GM12878 (cell line): ENCODE results near the gene PIP4K2A. TPM values are rescaled to one million over a fixed set of nuclear protein-coding genes. Genes with fewer than 3 reads are reported as not detected.

Experiments
- ATAC-seq: fragments of 200-7000 bp; cut with Tn5 transposase; 3 replicates; pipeline ENCODE4 v1.9.1; 2020; ENCODE audit warnings: mild to moderate bottlenecking, moderate library complexity
- BruUV-seq: library from RNA; stranded (reverse); fragments of 400-500 nt; replicated peaks from 2 replicates; lab custom pipeline; 2021; lab: Mats Ljungman, UMichigan
- CTCF ChIA-PET: fragments of 300-600 bp; sonication (Branson Sonifier 250); formaldehyde crosslinking; extraction: SDS; loops from one replicate; lab custom pipeline; 2021; ENCODE audit warnings: inconsistent platforms; lab: Yijun Ruan, JAX
- POLR2A ChIA-PET: fragments of 350-600 bp; formaldehyde crosslinking; extraction: SDS; loops from one replicate; lab custom pipeline; 2021; ENCODE audit warnings: inconsistent platforms; lab: Charles Lee
- RAD21 ChIA-PET: fragments of 300-600 bp; sonication (Branson Sonifier 250); formaldehyde crosslinking; loops from one replicate; lab custom pipeline; 2023; ENCODE audit warnings: antibody characterized with exemption; ENCODE audit not compliant: unreplicated experiment; lab: Charles Lee
- SMC1A ChIA-PET: fragments of 300-600 bp; sonication (Branson Sonifier 250); formaldehyde crosslinking; loops from one replicate; lab custom pipeline; 2023; ENCODE audit not compliant: unreplicated experiment, uncharacterized antibody; lab: Charles Lee
- DNase-seq: peaks from one replicate; pipeline ENCODE4 v3.0.0-alpha.2; 2011; ENCODE audit warnings: low read depth, low spot score
- FAIRE-seq: peaks from 3 replicates; lab custom pipeline; 2011; peaks lifted over from hg19 to GRCh38; lab: Jason Lieb, UNC
- H2AFZ ChIP-seq: 2 replicates; pipeline ENCODE4 v1.6.0; 2011; ENCODE audit warnings: low read depth, low read length, control low read depth; ENCODE audit not compliant: control insufficient read depth
- H3K27ac ChIP-seq: 2 replicates; pipeline ENCODE4 v1.5.1; 2011; ENCODE audit warnings: control low read depth; ENCODE audit not compliant: control insufficient read depth, insufficient read depth
- H3K27me3 ChIP-seq, 2 experiments: replicated peaks in 1 of 2; 2 replicates each; pipeline versions ENCODE4 v1.6.0 to v1.6.1; 2011; ENCODE audit warnings: low read length in 1 of 2; ENCODE audit not compliant: control insufficient read depth in 2 of 2, insufficient read depth in 2 of 2
- H3K36me3 ChIP-seq, 2 experiments: 2 replicates each; pipeline ENCODE4 v1.5.1; 2011; ENCODE audit warnings: low read length in 1 of 2; ENCODE audit not compliant: control insufficient read depth in 2 of 2, insufficient read depth in 2 of 2
- H3K4me1 ChIP-seq: 2 replicates; pipeline ENCODE4 v1.6.1; 2011; ENCODE audit warnings: mild to moderate bottlenecking, low read length, moderate library complexity, mixed read lengths; ENCODE audit not compliant: control insufficient read depth, insufficient read depth
- H3K4me2 ChIP-seq: 2 replicates; pipeline ENCODE4 v1.6.0; 2011; ENCODE audit warnings: control low read depth; ENCODE audit not compliant: control insufficient read depth, insufficient read depth
- H3K4me3 ChIP-seq: fragments of 200-600 bp; sonication (generic); 2 replicates; pipeline ENCODE4 v1.5.1; 2016
- H3K79me2 ChIP-seq: 2 replicates; pipeline ENCODE4 v1.6.0; 2011; ENCODE audit warnings: low read length; ENCODE audit not compliant: control insufficient read depth, insufficient read depth
- H3K9ac ChIP-seq: 2 replicates; pipeline ENCODE4 v1.8.0; 2011; ENCODE audit warnings: low read length, control low read depth, mixed read lengths; ENCODE audit not compliant: control insufficient read depth, insufficient read depth
- H3K9me3 ChIP-seq: replicated peaks from 3 replicates; pipeline ENCODE4 v1.5.1; 2011; ENCODE audit warnings: mild to moderate bottlenecking, low read length; ENCODE audit not compliant: control insufficient read depth, insufficient read depth
- H4K20me1 ChIP-seq: 2 replicates; pipeline ENCODE4 v1.6.0; 2011; ENCODE audit not compliant: control insufficient read depth, insufficient read depth
- EED ChIP-seq: sonication (generic); IDR thresholded peaks from 2 replicates; pipeline ENCODE4 v1.6.1; 2016; ENCODE audit warnings: antibody characterized with exemption, low read depth
- HSF1 ChIP-seq: fragments of 150-350 bp; IDR thresholded peaks from 2 replicates; pipeline ENCODE4 v1.6.1; 2014; ENCODE audit warnings: mild to moderate bottlenecking, low read depth, low read length
- NBN ChIP-seq: fragments of 450-650 bp; IDR thresholded peaks from 2 replicates; pipeline ENCODE4 v1.6.1; 2016
- NFXL1 ChIP-seq: fragments of 450-650 bp; IDR thresholded peaks from 2 replicates; pipeline ENCODE4 v1.6.1; 2017; ENCODE audit warnings: antibody characterized with exemption, mild to moderate bottlenecking, borderline replicate concordance
- PBX3 ChIP-seq: IDR thresholded peaks from 2 replicates; pipeline ENCODE4 v1.6.1; 2011; ENCODE audit warnings: mild to moderate bottlenecking, low read depth, low read length, moderate library complexity; ENCODE audit not compliant: insufficient replicate concordance
- SIX5 ChIP-seq: IDR thresholded peaks from 2 replicates; pipeline ENCODE4 v1.6.1; 2011; ENCODE audit warnings: mild to moderate bottlenecking, low read depth, low read length, moderate library complexity; ENCODE audit not compliant: severe bottlenecking
- SRF ChIP-seq, 2 experiments: IDR thresholded peaks; 2 replicates each; pipeline ENCODE4 v1.6.1; 2011; ENCODE audit warnings: low read depth in 2 of 2, low read length in 2 of 2, mild to moderate bottlenecking in 1 of 2, moderate library complexity in 1 of 2
- WGBS: methylation state at CpG from one replicate; pipeline ENCODE4 v1.1.6; 2016; ENCODE audit warnings: low lambda C conversion rate; ENCODE audit not compliant: insufficient replicate concordance, insufficient coverage; ENCODE audit errors: missing lambda C conversion rate; 5-methylcytosine and 5-hydroxymethylcytosine counted together
- in situ Hi-C: fragments of 300-500 bp; cut with MboI; formaldehyde crosslinking; loops from 9 replicates; pipeline ENCODE4 v1.14.3; 2018; ENCODE audit warnings: mixed read lengths
- intact Hi-C: fragments of 100-400 bp; cut with micrococcal nuclease; formaldehyde crosslinking; loops from one replicate; pipeline ENCODE4 v1.14.2; 2022; ENCODE audit not compliant: unreplicated experiment
- polyA plus RNA-seq, 11 experiments: library from polyadenylated mRNA; depleted of rRNA in 4 of 11; unstranded in 6 of 11; stranded (reverse) in 5 of 11; fragments of >200 nt; fragmentation: Nextera tagmentation in 4 of 11; fragmentation: Illumina TruSeq in 1 of 11; extraction: Ambion mirVana in 4 of 11; extraction: Trizol in 1 of 11; gene quantifications; 1 replicate in 1 of 11; 2 replicates in 10 of 11; pipeline versions ENCODE4 v1.2.1 to v1.2.3, GENCODE V29; 2011 to 2016; ENCODE audit warnings: inconsistent platforms in 2 of 11, missing spikeins in 2 of 11, low read depth in 1 of 11
- total RNA-seq, 4 experiments: library from RNA; depleted of rRNA in 3 of 4; stranded (reverse); fragments of >200 nt in 3 of 4; fragmentation: Illumina TruSeq in 1 of 4; extraction: Trizol in 1 of 4; gene quantifications; 2 replicates each; pipeline versions ENCODE4 v1.2.1 to v1.2.3, GENCODE V29; 2013 to 2021
- TF ChIP-seq, protein P1 (sequence below): IDR thresholded peaks from 2 replicates; pipeline ENCODE4 v1.6.1; 2012; ENCODE audit warnings: low read length, inconsistent platforms

Gene PIP4K2A
- total and polyA plus RNA-seq, 10 of the 15 experiments (the other 5 are each of a cell fraction or from before 2014, with no cell fraction given): 54.3 to 139 (median 84.4) TPM

GRCh38 chr10:22740180-22740579 is 25.8 kb upstream of the PIP4K2A start (continued):
- TF ChIP-seq HSF1 (no peak), SRF (IDR thresholded peaks at IDR 0.05; ENCODE audit: low read depth in 2 of 2, low read length in 2 of 2) (no peak)
- TF ChIP-seq, protein P1, sequence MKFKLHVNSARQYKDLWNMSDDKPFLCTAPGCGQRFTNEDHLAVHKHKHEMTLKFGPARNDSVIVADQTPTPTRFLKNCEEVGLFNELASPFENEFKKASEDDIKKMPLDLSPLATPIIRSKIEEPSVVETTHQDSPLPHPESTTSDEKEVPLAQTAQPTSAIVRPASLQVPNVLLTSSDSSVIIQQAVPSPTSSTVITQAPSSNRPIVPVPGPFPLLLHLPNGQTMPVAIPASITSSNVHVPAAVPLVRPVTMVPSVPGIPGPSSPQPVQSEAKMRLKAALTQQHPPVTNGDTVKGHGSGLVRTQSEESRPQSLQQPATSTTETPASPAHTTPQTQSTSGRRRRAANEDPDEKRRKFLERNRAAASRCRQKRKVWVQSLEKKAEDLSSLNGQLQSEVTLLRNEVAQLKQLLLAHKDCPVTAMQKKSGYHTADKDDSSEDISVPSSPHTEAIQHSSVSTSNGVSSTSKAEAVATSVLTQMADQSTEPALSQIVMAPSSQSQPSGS: no peak

DNA sequence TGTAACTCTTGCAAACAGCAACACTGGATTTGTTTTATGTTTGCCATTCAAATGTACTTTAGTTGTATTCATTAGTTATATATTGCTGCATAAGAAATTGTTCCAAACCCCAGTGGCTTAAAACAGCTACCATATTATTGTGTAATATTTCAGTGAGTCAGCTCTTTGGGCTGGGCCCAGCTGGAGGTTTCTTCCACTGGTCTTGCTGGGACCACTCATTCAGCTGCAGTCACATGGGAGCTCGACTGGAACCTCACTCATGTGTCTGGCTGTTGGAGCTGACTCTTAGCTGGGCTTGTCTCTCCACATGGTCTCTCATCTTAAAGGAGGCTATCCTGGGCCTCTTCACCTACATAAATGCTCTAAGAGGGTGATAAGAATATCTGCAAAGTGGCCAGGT is 23.2 kb upstream of the PIP4K2A start:
- BruUV-seq: no TSS peak
- RAD21 ChIA-PET: interaction anchor here (0.6 kb wide), 1 partner anchor 47 kb away, joined by 3 read pairs; no protein-coding TSS in a partner anchor
- Histone ChIP-seq H3K4me3 (no peak overlapping the region), H3K27ac (no peak overlapping the region), H3K4me2 (no peak overlapping the region), H3K27me3 (no peaks in the 10 kb centered on the region), H4K20me1 (no peaks in the 10 kb centered on the region), H3K4me1 (peaks cover 6% of the 10 kb centered on the region), H2AFZ (no peak overlapping the region), H3K36me3 (no peaks in the 10 kb centered on the region), H3K79me2 (no peaks in the 10 kb centered on the region), H3K9me3 (no peaks in the 10 kb centered on the region)
- no peak for FAIRE-seq
- no peak for ATAC-seq
- POLR2A ChIA-PET: interaction anchor here (1.0 kb wide), 1 partner anchor 13 kb away, joined by 3 read pairs; no protein-coding TSS in a partner anchor
- DNase-seq: no peak
- WGBS: 50% methylated on average over 1 of the region's 1 CpG
- CTCF ChIA-PET: no interaction called here
- intact Hi-C loops (no loop called here), in situ Hi-C loops (no loop called here)
- SMC1A ChIA-PET: interaction anchor here (1.3 kb wide), 1 partner anchor 14 kb away, joined by 4 read pairs; no protein-coding TSS in a partner anchor
- no peak for TF ChIP-seq NFXL1
- TF ChIP-seq SIX5: no peak
- TF ChIP-seq PBX3: no peak
- no peak for TF ChIP-seq EED
- TF ChIP-seq NBN: no peak
- TF ChIP-seq, all 136 proteins: peak for 0
- no peak overlapping the region for H3K9ac ChIP-seq
